IPS-15b (cell line): ENCODE data around the gene ZNF48.
A peak's percentile ranks its signal among the peaks of the same experiment; 100 is the strongest.

Experiments used
- H3K27me3 ChIP-seq: one replicate; pipeline ENCODE4 v1.6.1; 2013; ENCODE audit warnings: low read length; ENCODE audit not compliant: control insufficient read depth, insufficient read depth
- H3K36me3 ChIP-seq: one replicate; pipeline ENCODE4 v1.6.1; 2013; ENCODE audit warnings: low read length; ENCODE audit not compliant: control insufficient read depth, insufficient read depth
- H3K4me1 ChIP-seq: one replicate; pipeline ENCODE4 v1.6.1; 2013; ENCODE audit warnings: mild to moderate bottlenecking, low read length; ENCODE audit not compliant: control insufficient read depth, insufficient read depth
- H3K4me3 ChIP-seq: one replicate; pipeline ENCODE4 v1.5.1; 2013; ENCODE audit warnings: low read depth, low read length
- H3K9ac ChIP-seq: one replicate; pipeline ENCODE4 v1.6.1; 2013; ENCODE audit warnings: low read depth, mild to moderate bottlenecking, low read length
- H3K9me3 ChIP-seq: one replicate; pipeline ENCODE4 v1.6.1; 2013; ENCODE audit warnings: mild to moderate bottlenecking, low read length; ENCODE audit not compliant: control insufficient read depth, insufficient read depth

Gene ZNF48

DNA sequence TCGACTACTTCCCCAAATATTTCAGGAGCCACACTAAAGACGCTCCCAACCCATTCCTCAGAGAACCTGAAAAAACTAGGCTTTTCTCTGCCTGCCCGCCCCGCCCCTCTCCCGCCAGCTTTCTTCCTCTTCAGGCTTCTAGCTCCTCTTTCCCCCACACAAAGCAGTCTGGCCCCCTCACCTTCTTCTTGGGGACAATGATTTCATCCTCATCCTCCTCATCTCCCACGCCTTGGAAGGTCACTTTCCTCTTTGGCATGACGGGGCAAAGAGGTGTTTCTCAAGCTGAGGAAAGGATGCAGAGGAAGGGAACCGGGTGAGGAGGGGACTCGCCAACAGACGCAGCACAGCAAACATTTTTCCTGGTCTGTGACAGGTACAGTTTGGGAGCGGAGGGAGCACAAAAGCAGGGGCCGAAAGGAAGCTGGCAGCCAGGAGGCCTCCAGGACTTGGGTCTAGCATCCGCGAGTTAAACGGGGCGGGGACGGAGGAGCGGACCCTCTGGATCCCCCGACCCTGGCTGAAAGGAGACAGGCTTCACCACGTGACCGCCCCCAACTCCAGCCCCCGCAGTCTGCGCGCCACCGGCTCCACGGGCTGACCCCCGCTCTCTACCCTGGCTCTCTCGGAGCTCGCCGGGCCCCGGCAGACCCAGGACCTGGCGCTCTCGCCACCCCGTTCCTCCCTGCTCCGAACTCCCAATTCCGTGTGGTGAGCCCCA lies 40.6 kb upstream of the ZNF48 start:
- no peaks in the 10 kb centered on the region for H3K27me3 ChIP-seq
- peak overlapping the region; percentile 79 for H3K4me3 ChIP-seq
- H3K9me3 ChIP-seq, result no peaks in the 10 kb centered on the region
- peak overlapping the region; percentile 63 for H3K9ac ChIP-seq
- H3K36me3 ChIP-seq, result peaks cover 40% of the 10 kb centered on the region
- peaks cover 3% of the 10 kb centered on the region for H3K4me1 ChIP-seq

DNA sequence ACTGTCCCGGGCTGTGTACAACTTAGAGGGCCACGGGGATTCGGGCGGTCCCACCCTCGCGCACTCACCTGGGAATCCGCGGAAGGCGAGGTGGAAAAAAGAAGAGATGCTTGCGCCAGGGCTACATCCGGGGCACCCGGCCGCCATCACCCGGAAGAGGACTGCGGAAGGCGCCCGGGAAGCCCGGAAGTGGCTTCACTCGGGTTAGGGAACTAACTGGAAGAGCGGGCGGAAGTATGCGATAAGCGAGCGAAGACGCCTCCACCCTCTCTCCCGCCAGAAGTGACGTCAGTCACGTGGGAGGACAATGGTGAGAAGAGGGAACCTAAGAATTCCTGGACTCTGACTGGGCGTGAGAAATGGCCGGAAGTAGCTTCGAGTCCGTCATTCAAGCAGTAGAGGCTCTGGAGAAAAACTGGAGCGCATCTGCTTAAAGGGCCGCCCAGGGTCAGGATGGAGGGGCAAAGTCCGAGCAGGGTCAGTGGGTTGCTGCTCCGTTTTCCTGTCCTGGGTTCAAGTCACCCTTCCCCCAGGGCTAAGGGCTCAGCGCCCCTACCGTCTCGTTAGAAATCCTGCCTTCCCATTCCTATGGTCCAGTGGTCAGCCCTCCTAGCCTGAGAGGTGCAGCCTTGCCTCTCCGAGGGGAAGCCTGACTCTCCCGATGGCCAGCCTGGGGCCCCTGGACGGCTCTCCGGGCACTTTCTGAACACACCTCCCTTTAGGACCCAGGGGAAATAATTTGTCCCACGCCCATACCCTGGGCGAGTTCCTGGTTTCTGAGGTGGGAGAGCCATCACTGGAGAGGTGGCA lies 39.9 kb upstream of the ZNF48 start, which contains the start of gene CD2BP2:
CD2BP2 (minus strand) TSS at position 165 of the 810 bp plus-strand sequence. CDS start 627 bp downstream, outside the sequence.
- Histone ChIP-seq H3K36me3 (peaks cover 40% of the 10 kb centered on the region), H3K27me3 (no peaks in the 10 kb centered on the region), H3K9me3 (no peaks in the 10 kb centered on the region), H3K4me1 (peaks cover 6% of the 10 kb centered on the region), H3K4me3 (peak within 1 kb of the TSS; percentile 79), H3K9ac (peak within 1 kb of the TSS; percentile 97)

DNA sequence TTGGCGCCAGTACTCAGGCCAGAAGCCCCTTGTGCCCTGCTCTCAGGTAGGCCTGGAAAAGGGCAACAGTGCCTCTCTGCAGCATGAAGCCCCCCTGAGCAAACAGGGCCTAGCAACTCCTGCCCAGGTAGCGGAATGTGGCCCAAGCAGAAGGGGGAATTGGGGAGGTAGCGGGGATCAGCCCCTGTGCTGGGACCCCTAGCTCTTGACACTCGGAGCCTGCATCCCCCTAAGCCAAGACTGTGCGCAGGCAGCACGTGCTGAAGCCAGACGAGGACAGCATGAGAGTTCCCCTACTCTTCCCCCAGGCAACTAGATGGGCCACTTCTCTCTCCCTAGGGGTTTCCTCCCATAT lies 39.3 kb upstream of the ZNF48 start:
- Histone ChIP-seq H3K9me3 (no peaks in the 10 kb centered on the region), H3K9ac (peak overlapping the region; percentile 97), H3K4me3 (peak overlapping the region; percentile 79), H3K27me3 (no peaks in the 10 kb centered on the region), H3K36me3 (peaks cover 35% of the 10 kb centered on the region), H3K4me1 (peaks cover 6% of the 10 kb centered on the region)

DNA sequence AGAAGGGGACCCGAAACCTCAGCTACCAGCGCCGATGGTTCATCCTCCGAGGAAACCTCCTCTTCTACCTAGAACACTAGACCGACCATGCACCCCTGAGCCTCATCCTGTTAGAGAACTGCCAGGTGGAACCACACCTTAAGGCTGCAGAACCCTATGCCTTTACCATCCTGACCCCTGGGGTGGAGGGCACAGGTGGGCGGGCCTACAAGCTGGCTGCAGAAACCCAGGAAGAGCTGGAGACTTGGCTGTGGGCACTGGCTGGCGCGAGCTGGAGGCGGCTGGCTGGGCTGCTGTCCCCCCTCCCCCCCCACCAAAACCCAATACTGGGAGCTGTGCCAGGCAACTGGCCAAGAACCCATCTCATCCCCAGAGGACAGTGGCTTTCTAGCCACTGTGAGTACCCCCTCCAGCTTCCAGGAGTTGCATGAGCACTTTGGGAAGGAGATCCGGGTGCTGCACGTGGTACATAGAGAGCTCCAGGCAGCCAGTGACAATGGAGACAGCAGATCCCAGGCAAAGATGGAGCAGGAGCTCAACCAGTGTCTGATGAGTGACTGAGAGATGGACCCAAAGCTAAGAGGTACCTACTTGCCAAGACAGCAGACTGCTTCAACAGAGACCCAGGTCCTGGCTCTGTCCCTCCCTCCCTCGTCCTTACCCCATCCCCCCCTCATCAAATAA lies 38.7 kb upstream of the ZNF48 start:
- no peaks in the 10 kb centered on the region for H3K27me3 ChIP-seq
- H3K9me3 ChIP-seq, result no peaks in the 10 kb centered on the region
- peaks cover 28% of the 10 kb centered on the region for H3K36me3 ChIP-seq
- peak overlapping the region; percentile 79 for H3K4me3 ChIP-seq
- peaks cover 6% of the 10 kb centered on the region for H3K4me1 ChIP-seq
- H3K9ac ChIP-seq, result peak overlapping the region; percentile 97

DNA sequence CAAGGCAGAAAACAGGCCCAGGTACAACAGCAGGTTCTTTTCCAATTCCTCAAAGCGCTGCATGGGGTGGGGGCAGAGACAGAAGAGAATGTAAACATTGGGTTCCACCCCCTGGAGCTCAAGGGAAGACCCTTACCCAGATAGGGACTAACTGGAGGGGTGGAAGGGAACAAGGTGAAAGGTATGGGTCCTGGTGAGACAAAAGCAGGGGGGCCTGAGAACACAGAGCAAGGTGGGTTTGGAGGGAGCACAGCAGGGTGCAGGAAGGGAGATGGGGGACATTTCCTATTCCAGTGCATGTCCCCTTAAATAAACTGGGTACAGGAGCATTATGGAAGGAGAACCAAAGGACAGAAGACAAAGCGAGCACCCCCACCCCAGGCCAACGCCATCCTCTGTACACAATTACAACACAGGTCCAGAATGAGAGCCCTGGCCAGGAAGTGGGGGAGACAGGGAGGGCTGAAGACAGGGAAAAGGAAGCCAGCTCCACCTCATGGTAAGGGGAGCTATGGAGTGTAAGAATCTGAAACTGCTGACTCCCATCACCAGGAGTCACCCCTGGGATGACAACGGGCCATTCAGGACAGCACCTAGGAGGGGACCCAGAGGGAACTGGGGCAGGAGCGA lies 38.0 kb upstream of the ZNF48 start:
- no peak overlapping the region for H3K4me3 ChIP-seq
- no peaks in the 10 kb centered on the region for H3K27me3 ChIP-seq
- H3K9ac ChIP-seq, result no peak overlapping the region
- peaks cover 23% of the 10 kb centered on the region for H3K36me3 ChIP-seq
- H3K4me1 ChIP-seq, result peaks cover 6% of the 10 kb centered on the region
- H3K9me3 ChIP-seq, result no peaks in the 10 kb centered on the region

DNA sequence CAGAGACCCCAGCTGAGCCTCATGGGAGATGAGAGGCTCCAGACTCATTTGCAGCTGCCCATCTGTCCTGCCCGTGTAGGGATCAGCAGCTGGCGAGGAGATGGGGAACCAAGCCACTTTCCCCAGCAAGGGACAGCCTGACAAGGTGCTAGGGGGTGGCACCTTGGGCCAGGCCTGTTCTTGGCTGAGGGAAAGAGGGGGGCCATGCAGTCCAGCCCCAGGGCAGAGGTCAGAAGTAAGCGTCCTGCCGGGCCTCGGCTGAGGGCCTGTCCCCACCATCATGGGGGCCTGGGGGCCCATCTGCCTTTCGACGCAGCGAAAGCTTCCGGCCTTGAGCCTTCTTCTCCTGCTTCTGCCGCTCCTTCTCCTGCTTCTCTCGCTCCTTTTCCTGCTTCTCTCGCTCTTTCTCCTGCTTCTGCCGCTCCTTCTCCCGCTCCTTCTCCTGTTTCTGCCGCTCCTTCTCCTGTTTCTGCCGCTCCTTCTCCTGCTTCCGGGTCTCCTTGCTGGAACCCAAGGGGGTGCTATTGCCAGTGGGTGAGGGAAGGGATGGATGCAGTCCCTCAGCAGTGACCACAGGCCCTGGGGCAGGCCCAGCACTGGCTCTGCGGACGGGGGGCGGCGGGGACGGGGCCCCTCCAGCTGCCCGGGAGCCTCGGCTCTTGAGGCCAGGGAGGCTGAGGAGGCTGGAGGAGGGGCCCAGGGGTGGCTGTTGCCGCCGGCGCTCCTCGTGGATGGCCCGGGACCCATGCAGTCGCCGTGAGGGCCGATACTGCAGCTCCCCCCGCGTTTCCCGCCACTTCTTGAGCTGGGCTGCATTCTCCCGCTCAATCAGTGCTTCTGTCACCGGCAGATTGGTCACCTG lies 37.3 kb upstream of the ZNF48 start:
- Histone ChIP-seq H3K27me3 (no peaks in the 10 kb centered on the region), H3K9me3 (no peaks in the 10 kb centered on the region), H3K4me1 (peaks cover 6% of the 10 kb centered on the region), H3K36me3 (peaks cover 16% of the 10 kb centered on the region), H3K9ac (peak overlapping the region; percentile 37), H3K4me3 (no peak overlapping the region)

DNA sequence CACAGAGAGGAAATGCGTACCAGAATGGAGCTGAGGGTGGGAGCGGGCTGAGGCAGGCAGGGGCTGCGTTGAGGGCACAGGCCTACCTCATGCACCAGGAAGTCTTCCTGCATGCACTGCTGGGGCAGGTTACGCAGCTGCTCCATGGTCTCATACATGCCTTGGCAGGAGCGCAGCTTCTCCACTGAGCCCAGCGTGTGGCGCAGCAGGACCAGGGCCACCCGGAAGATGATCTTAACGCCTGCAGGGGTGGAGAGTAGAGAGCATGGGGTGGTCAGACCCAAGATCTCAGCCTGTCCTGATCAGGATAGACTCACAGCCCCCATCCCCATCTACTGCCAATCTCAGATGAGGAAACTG lies 36.7 kb upstream of the ZNF48 start:
- H3K36me3 ChIP-seq, result peaks cover 10% of the 10 kb centered on the region
- no peaks in the 10 kb centered on the region for H3K27me3 ChIP-seq
- H3K9me3 ChIP-seq, result no peaks in the 10 kb centered on the region
- H3K4me1 ChIP-seq, result peaks cover 6% of the 10 kb centered on the region
- H3K4me3 ChIP-seq, result no peak overlapping the region
- peak overlapping the region; percentile 37 for H3K9ac ChIP-seq

DNA sequence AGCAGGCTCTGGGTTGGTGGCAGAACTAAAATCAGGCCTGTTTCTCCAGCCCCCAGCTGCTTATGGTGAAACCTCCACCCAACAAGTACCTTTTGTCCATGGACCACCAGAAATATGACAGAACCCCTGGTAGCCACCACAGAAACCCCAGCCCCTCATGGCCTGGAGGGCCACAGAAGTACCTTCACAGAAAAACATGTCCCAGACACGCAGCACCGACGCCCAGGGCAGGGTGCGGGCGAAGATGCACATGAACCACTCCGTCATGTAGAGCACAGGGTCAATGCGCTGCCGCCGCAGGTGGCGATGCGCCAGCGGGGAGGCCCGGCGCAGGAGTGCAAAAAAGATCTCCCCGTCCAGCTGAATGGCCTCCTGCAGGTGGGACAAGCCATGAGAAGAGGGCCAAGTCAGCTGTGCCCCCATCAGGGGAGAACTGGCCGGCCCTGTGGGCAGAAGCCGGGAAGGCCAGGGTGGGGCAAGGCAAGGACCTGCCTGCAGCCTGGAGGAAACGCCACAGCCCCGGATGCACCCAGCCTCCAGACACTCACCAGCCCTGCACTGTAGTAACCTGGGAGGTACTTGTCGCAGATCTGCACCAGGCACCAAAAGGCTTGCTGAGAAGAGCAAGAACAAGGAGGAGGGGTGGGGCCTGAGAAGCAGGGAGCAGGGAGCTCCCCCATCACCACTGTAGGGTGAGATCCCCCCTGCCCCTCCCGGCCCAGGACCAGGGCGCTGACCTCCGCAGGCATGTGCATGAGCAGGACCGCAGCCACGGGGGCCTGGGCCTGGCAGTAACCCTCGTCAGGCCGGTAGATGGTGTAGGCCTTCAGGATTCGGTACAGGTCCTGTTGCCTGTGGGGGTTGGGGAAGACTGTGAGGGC lies 36.0 kb upstream of the ZNF48 start:
- Histone ChIP-seq H3K4me3 (no peak overlapping the region), H3K27me3 (no peaks in the 10 kb centered on the region), H3K9me3 (no peaks in the 10 kb centered on the region), H3K36me3 (peaks cover 10% of the 10 kb centered on the region), H3K4me1 (peaks cover 6% of the 10 kb centered on the region), H3K9ac (no peak overlapping the region)

DNA sequence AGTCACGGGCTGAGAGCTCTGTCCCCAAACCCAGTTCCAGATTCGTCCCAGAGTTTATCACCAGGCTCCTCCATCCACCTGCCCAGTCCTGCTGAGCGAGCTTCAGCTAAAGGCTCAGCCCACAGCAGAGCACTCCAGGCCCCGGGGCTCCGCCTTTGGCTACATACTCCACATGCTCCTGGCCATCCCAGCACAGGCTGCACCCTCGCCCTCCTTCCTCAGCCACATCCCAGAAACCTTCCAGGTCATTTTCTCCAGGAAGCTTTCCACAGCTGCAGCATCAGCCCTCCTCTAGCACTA lies 35.4 kb upstream of the ZNF48 start:
- Histone ChIP-seq H3K4me3 (no peak overlapping the region), H3K4me1 (peaks cover 6% of the 10 kb centered on the region), H3K27me3 (no peaks in the 10 kb centered on the region), H3K9ac (peak overlapping the region; percentile 24), H3K36me3 (peaks cover 10% of the 10 kb centered on the region), H3K9me3 (no peaks in the 10 kb centered on the region)

DNA sequence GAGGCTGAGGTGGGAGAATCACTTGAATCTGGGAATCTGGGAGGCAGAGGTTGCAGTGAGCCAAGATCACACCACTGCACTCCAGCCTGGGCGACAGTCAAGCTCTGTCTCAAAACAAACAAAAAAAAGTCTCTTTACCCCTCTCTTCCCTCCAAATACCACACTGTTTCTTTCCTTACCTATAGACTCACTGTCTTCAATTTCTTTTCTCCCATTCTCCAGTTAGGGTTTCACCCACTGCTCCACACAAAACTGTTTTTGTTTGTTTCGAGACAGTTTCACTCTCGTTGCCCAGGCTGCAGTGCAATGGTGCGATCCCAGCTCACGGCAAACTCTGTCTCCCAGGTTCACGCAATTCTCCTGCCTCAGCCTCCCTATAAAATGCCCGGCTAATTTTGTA lies 34.0 kb upstream of the ZNF48 start:
- peaks cover 10% of the 10 kb centered on the region for H3K36me3 ChIP-seq
- no peaks in the 10 kb centered on the region for H3K27me3 ChIP-seq
- H3K4me1 ChIP-seq, result peaks cover 4% of the 10 kb centered on the region
- no peak overlapping the region for H3K9ac ChIP-seq
- no peaks in the 10 kb centered on the region for H3K9me3 ChIP-seq
- no peak overlapping the region for H3K4me3 ChIP-seq
